HepG2 (cell line): ENCODE data around the gene SLX9. TPM values are rescaled to one million over a fixed set of nuclear protein-coding genes. Genes with fewer than 3 reads are reported as not detected.

Source experiments
- ELF4 ChIP-seq: sonication (generic); formaldehyde crosslinking; IDR thresholded peaks from 2 replicates; pipeline ENCODE4 v1.5.0; 2020; ENCODE audit warnings: missing genetic modification reagents, mild to moderate bottlenecking, moderate library complexity, borderline replicate concordance
- ELK4 ChIP-seq: sonication (generic); formaldehyde crosslinking; IDR thresholded peaks from 2 replicates; pipeline ENCODE4 v1.9.0; 2021; ENCODE audit warnings: missing genetic modification reagents, borderline replicate concordance
- HHEX ChIP-seq: IDR thresholded peaks from 2 replicates; pipeline ENCODE4 v1.6.1; 2016; ENCODE audit warnings: control low read depth
- JARID2 ChIP-seq: sonication (generic); formaldehyde crosslinking; IDR thresholded peaks from 2 replicates; pipeline ENCODE4 v1.8.1; 2023; ENCODE audit warnings: missing genetic modification reagents, inconsistent platforms; ENCODE audit not compliant: insufficient replicate concordance
- MAZ ChIP-seq, 2 experiments: sonication (generic) in 1 of 2; formaldehyde crosslinking in 1 of 2; IDR thresholded peaks; 2 replicates each; pipeline versions ENCODE4 v1.5.0 to v1.6.1; 2012 to 2020; ENCODE audit warnings: low read depth in 2 of 2, mild to moderate bottlenecking in 2 of 2, borderline replicate concordance in 1 of 2, improper control_type of control experiment in 1 of 2, low read length in 1 of 2, missing genetic modification reagents in 1 of 2, moderate library complexity in 1 of 2
- MBNL3 ChIP-seq: fragments of 250-450 bp; sonication (Bioruptor Pico); conservative IDR thresholded peaks from 2 replicates; pipeline ENCODE4 v1.8.0; 2022; ENCODE audit warnings: mild to moderate bottlenecking, inconsistent platforms
- MED13 ChIP-seq: sonication (generic); formaldehyde crosslinking; IDR thresholded peaks from 2 replicates; pipeline ENCODE4 v1.5.0; 2020; ENCODE audit warnings: missing genetic modification reagents
- NFE2L2 ChIP-seq: fragments of 150-350 bp; IDR thresholded peaks from 2 replicates; pipeline ENCODE4 v1.6.1; 2014; ENCODE audit warnings: low read length
- NR2C2 ChIP-seq: sonication (generic); formaldehyde crosslinking; IDR thresholded peaks from 2 replicates; pipeline ENCODE4 v1.4.0; 2020; ENCODE audit warnings: missing genetic modification reagents, mild to moderate bottlenecking, moderate library complexity, borderline replicate concordance
- NR2F1 ChIP-seq, 2 experiments: fragments of 450-650 bp in 1 of 2; formaldehyde crosslinking in 1 of 2; IDR thresholded peaks; 2 replicates each; pipeline versions ENCODE4 v1.5.0 to v1.6.1; 2016 to 2020; ENCODE audit warnings: mild to moderate bottlenecking in 1 of 2, missing compliant biosample characterization in 1 of 2, missing genetic modification reagents in 1 of 2, moderate library complexity in 1 of 2
- RAD51 ChIP-seq: fragments of 450-650 bp; IDR thresholded peaks from 2 replicates; pipeline ENCODE4 v1.6.1; 2016; ENCODE audit warnings: borderline replicate concordance
- TERF1 ChIP-seq: sonication (generic); formaldehyde crosslinking; IDR thresholded peaks from 2 replicates; pipeline ENCODE4 v1.8.0; 2022; ENCODE audit warnings: mild to moderate bottlenecking, missing genetic modification reagents, moderate library complexity
- ZNF234 ChIP-seq: sonication (generic); formaldehyde crosslinking; conservative IDR thresholded peaks from 2 replicates; pipeline ENCODE4 v1.5.1; 2020; ENCODE audit warnings: mild to moderate bottlenecking, missing genetic modification reagents
- ZNF598 ChIP-seq: sonication (generic); formaldehyde crosslinking; IDR thresholded peaks from 2 replicates; pipeline ENCODE4 v1.5.1; 2020; ENCODE audit warnings: mild to moderate bottlenecking, missing genetic modification reagents, borderline replicate concordance
- ZNF687 ChIP-seq: sonication (generic); formaldehyde crosslinking; IDR thresholded peaks from 2 replicates; pipeline ENCODE4 v1.5.1; 2020; ENCODE audit warnings: mild to moderate bottlenecking, missing genetic modification reagents, moderate library complexity
- ZNF768 ChIP-seq: sonication (generic); formaldehyde crosslinking; IDR thresholded peaks from 2 replicates; pipeline ENCODE4 v1.4.0; 2020; ENCODE audit warnings: missing genetic modification reagents
- ZZZ3 ChIP-seq: sonication (generic); formaldehyde crosslinking; IDR thresholded peaks from 2 replicates; pipeline ENCODE4 v1.4.0; 2020; ENCODE audit warnings: missing genetic modification reagents, mild to moderate bottlenecking, borderline replicate concordance
- polyA plus RNA-seq, 8 experiments: library from polyadenylated mRNA; depleted of rRNA in 3 of 8; stranded (reverse) in 7 of 8; unstranded in 1 of 8; fragments of >200 nt; fragmentation: Illumina TruSeq in 4 of 8; extraction: Trizol in 4 of 8; gene quantifications; 2 replicates each; pipeline versions ENCODE4 v1.2.1 to v1.2.3, GENCODE V29; 2011 to 2016; ENCODE audit warnings: low read depth in 4 of 8, missing spikeins in 1 of 8, mixed read lengths in 1 of 8; ENCODE audit not compliant: insufficient read depth in 1 of 8
- total RNA-seq, 5 experiments: library from RNA; depleted of rRNA; stranded (reverse); fragments of >200 nt; fragmentation: Illumina TruSeq; extraction: Trizol; gene quantifications; 2 replicates each; pipeline ENCODE4 v1.2.3, GENCODE V29; 2016; ENCODE audit warnings: low read depth in 1 of 5
- TF ChIP-seq, protein P1 (sequence below): sonication (generic); formaldehyde crosslinking; IDR thresholded peaks from 2 replicates; pipeline ENCODE4 v1.8.0; 2022; ENCODE audit warnings: missing genetic modification reagents, mild to moderate bottlenecking, inconsistent platforms, borderline replicate concordance
- TF ChIP-seq, protein P2 (sequence below): sonication (generic); formaldehyde crosslinking; IDR thresholded peaks from 2 replicates; pipeline ENCODE4 v1.4.0; 2020; ENCODE audit warnings: missing genetic modification reagents

SLX9 gene
- total and polyA plus RNA-seq, 2 of the 13 experiments (the other 11 are each of a cell fraction or from before 2014, with no cell fraction given), result 21.0 to 47.1 TPM

- TF ChIP-seq ELF4 (CRISPR knock-in tag), result no peak
- TF ChIP-seq ZNF768 (CRISPR knock-in tag), result no peak
- no peak for TF ChIP-seq MBNL3 (CRISPR knock-in tag)
- TF ChIP-seq ZNF234 (CRISPR knock-in tag), result no peak
- TF ChIP-seq, protein P1, sequence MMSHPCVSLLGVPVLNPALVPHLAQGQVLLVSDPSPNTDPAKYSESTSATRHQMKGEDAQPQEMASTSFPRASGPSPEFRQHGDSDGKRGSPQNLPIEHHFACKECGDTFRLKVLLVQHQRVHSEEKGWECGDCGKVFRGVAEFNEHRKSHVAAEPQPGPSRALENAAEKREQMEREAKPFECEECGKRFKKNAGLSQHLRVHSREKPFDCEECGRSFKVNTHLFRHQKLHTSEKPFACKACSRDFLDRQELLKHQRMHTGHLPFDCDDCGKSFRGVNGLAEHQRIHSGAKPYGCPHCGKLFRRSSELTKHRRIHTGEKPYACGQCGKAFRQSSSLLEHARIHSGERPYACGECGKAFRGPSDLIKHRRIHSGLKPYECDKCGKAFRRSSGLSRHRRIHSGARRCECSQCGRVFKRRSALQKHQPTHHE (CRISPR knock-in tag), result no peak
- TF ChIP-seq, protein P2, sequence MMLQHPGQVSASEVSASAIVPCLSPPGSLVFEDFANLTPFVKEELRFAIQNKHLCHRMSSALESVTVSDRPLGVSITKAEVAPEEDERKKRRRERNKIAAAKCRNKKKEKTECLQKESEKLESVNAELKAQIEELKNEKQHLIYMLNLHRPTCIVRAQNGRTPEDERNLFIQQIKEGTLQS (CRISPR knock-in tag), result no peak
- 0 out of 2 replicates have a peak, but pooled peaks have one; percentile 50 for TF ChIP-seq NR2C2
- no peak for TF ChIP-seq JARID2 (CRISPR knock-in tag)
- TF ChIP-seq TERF1 (CRISPR knock-in tag), result no peak
- no peak for TF ChIP-seq NFE2L2
- TF ChIP-seq NR2F1 (CRISPR knock-in tag; IDR thresholded peaks at IDR 0.05), result 0 out of 4 replicates have a peak, but pooled peaks of 1 of the 2 experiments have one; percentile 6
- no peak for TF ChIP-seq HHEX (CRISPR knock-in tag)
- TF ChIP-seq ZZZ3, result peak; percentile 86; the same call in 1 of the 2 replicates
- TF ChIP-seq RAD51, result no peak
- TF ChIP-seq ZNF687 (CRISPR knock-in tag), result peak; percentile 83
- TF ChIP-seq MED13 (CRISPR knock-in tag), result peak; percentile 41; the same call in 1 of the 2 replicates
- TF ChIP-seq ZNF598 (CRISPR knock-in tag), result no peak
- 0 out of 2 replicates have a peak, but pooled peaks have one; percentile 17 for TF ChIP-seq MAZ (IDR thresholded peaks at IDR 0.05; ENCODE audit: borderline replicate concordance, low read depth, low read length)
- TF ChIP-seq MAZ (CRISPR knock-in tag; IDR thresholded peaks at IDR 0.05; ENCODE audit: low read depth), result no peak
- TF ChIP-seq ELK4 (CRISPR knock-in tag), result no peak
Measured at GRCh38 chr21:44911384-44912157, 28.3 kb upstream of the SLX9 start (continued).
